CD8-positive, alpha-beta memory T cell (primary cell): Measurements from ENCODE around the gene INSL3. TPM values are rescaled to one million over a fixed set of nuclear protein-coding genes. Genes with fewer than 3 reads are reported as not detected.
"Not testable (repeated sequence)": the region's sequence is repeated elsewhere in the genome, so short reads cannot be mapped to it uniquely, and the experiment has no call there.

Source experiments
- CTCF ChIA-PET: fragments of 350-600 bp; sonication (Branson Sonifier 250); formaldehyde crosslinking; loops from one replicate; lab custom pipeline; 2021; ENCODE audit warnings: antibody characterized with exemption; lab: Charles Lee
- POLR2A ChIA-PET: fragments of 350-600 bp; sonication (Branson Sonifier 250); formaldehyde crosslinking; loops from one replicate; lab custom pipeline; 2021; ENCODE audit warnings: antibody characterized with exemption; lab: Charles Lee
- DNase-seq, 5 donors: peaks; one replicate each; pipeline versions ENCODE4 v3.0.0 to v3.0.0-alpha.2; 2020 to 2022; ENCODE audit warnings: mixed read lengths in 1 of 5
- H3K27ac ChIP-seq: one replicate; pipeline ENCODE4 v1.7.0; 2013; ENCODE audit warnings: low read depth, mild to moderate bottlenecking, low read length, moderate library complexity
- H3K27me3 ChIP-seq: 2 replicates; pipeline ENCODE4 v1.7.0; 2013; ENCODE audit warnings: low read length, mild to moderate bottlenecking; ENCODE audit not compliant: insufficient read depth, poor library complexity, severe bottlenecking
- H3K36me3 ChIP-seq: 2 replicates; pipeline ENCODE4 v1.7.0; 2013; ENCODE audit warnings: mild to moderate bottlenecking, low read length, moderate library complexity; ENCODE audit not compliant: insufficient read depth
- H3K4me1 ChIP-seq: 2 replicates; pipeline ENCODE4 v1.7.0; 2013; ENCODE audit warnings: mild to moderate bottlenecking, low read length, moderate library complexity; ENCODE audit not compliant: insufficient read depth
- H3K4me3 ChIP-seq: 2 replicates; pipeline ENCODE4 v1.7.0; 2013; ENCODE audit warnings: mild to moderate bottlenecking, low read length
- H3K9me3 ChIP-seq: 2 replicates; pipeline ENCODE4 v1.7.0; 2013; ENCODE audit warnings: mild to moderate bottlenecking, low read length
- H3K27ac Mint-ChIP-seq, 8 donors: one replicate each; pipeline ENCODE4 v1.8.0; 2020 to 2021; ENCODE audit warnings: mixed read lengths in 8 of 8, mild to moderate bottlenecking in 6 of 8, inconsistent platforms in 3 of 8, moderate library complexity in 3 of 8
- H3K27me3 Mint-ChIP-seq, 2 donors: one replicate each; pipeline ENCODE4 v1.8.0; 2020 to 2021; ENCODE audit warnings: mixed read lengths in 2 of 2, mild to moderate bottlenecking in 1 of 2, moderate library complexity in 1 of 2
- H3K36me3 Mint-ChIP-seq, 3 donors: one replicate each; pipeline ENCODE4 v1.8.0; 2020 to 2021; ENCODE audit warnings: mixed read lengths in 3 of 3, inconsistent platforms in 1 of 3, mild to moderate bottlenecking in 1 of 3
- H3K4me1 Mint-ChIP-seq, 3 donors: one replicate each; pipeline ENCODE4 v1.8.0; 2020 to 2021; ENCODE audit warnings: mixed read lengths in 3 of 3, inconsistent platforms in 1 of 3, mild to moderate bottlenecking in 1 of 3
- H3K4me3 Mint-ChIP-seq, 7 donors: one replicate each; pipeline ENCODE4 v1.8.0; 2020 to 2021; ENCODE audit warnings: mixed read lengths in 7 of 7, mild to moderate bottlenecking in 6 of 7, moderate library complexity in 4 of 7, inconsistent platforms in 2 of 7
- H3K9me3 Mint-ChIP-seq, 5 donors: one replicate each; pipeline ENCODE4 v1.8.0; 2020 to 2022; ENCODE audit warnings: mixed read lengths in 5 of 5, mild to moderate bottlenecking in 3 of 5, moderate library complexity in 2 of 5, inconsistent platforms in 1 of 5
- polyA plus RNA-seq: library from polyadenylated mRNA; unstranded; fragments of 300-500 nt; fragmentation: Illumina TruSeq; gene quantifications from one replicate; pipeline ENCODE4 v1.2.3, GENCODE V29; 2021
- total RNA-seq, 2 experiments: library from RNA; stranded (reverse); gene quantifications; one replicate each; pipeline ENCODE4 v1.2.3, GENCODE V29; 2021

Gene INSL3
- total and polyA plus RNA-seq, 3 experiments from 2014 or later: 1.8 to 2.9 (median 2.6) TPM

DNA sequence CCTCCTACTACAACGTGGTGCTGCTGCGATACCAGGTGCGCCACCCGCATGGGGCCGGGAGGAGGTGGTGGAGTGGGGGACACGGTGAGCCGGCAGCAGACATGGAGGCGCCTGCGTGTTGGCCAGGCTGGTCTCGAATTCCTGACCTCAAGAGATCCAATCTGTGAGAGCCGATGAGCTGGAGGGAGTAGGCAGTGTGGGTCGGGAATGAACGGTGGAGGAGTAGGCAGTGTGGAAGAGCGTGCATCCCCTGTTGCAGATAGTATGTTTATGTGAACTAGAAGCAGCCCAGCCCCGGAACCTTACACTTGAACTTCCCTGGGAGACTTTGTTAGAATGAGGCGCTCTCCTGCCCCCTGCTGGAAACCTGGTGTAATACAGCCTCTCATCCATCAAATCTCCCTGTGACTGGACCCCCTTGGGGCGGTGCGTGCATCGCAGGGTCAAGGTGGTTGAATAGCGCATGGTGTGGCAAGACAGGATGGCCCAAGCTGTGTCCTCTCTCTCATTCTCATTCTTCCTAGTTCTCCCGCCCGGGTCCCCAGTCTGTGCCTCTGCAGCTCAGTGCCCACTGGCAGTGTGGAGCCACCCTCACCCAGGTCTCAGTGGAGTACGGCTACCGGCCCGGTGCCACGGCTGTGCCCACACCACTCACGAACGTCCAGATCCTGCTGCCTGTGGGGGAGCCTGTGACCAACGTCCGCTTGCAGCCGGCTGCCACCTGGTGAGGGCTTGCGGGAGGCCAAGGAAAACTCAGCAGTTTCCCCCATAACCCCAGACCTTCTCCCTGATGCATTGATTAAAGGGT lies 36.9 kb downstream of the INSL3 start:
- no peaks in the 10 kb centered on the region for H3K27me3 ChIP-seq
- H3K4me3 ChIP-seq: no peak overlapping the region
- no peaks in the 10 kb centered on the region for H3K9me3 ChIP-seq
- ChIA-PET POLR2A (no interaction called here), CTCF (interaction anchor here (0.7 to 4.2 kb wide), 20 partner anchors 10 to 288 kb away, joined by 3 to 21 read pairs (median 3); partner anchors contain the start of genes B3GNT3, FCHO1 and RPL18A)
- Mint-ChIP-seq H3K9me3 (no peaks in the 10 kb centered on the region), H3K4me1 (peaks cover 2 to 14% (median 10%) of the 10 kb centered on the region in 3 donors), H3K27ac (peak overlapping the region in 3 of 8 donors; percentile 44 to 68 (median 66)), H3K36me3 (peaks cover 12 to 62% (median 17%) of the 10 kb centered on the region in 3 donors), H3K27me3 (peaks cover 0 to 1% of the 10 kb centered on the region in 2 donors), H3K4me3 (no peak overlapping the region)
- DNase-seq: peak; percentile 51 to 79 (median 62)
- H3K4me1 ChIP-seq: peaks cover 8% of the 10 kb centered on the region
- no peak overlapping the region for H3K27ac ChIP-seq
- H3K36me3 ChIP-seq: peaks cover 15% of the 10 kb centered on the region

DNA sequence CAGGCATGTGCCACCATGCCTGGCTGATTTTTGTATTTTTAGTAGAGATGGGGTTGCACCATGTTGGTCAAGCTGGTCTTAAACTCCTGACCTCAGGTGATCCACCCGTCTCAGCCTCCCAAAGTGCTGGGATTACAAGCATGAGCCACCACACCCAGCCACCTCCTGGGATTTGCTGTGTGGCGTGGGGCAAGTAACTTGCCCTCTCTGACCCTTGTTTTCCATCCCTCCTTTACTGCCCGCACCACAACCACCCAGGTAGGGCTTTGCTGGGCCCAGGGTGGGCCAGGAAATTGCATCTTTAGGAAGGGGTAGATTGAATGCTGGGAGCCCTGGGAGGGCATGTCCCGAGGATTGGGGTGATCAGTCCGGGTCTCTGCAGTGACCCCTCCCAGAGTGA lies 37.6 kb downstream of the INSL3 start:
- peaks cover 9 to 56% (median 14%) of the 10 kb centered on the region in 3 donors for H3K36me3 Mint-ChIP-seq
- not testable (repeated sequence) for H3K9me3 Mint-ChIP-seq, H3K27me3 ChIP-seq, H3K9me3 ChIP-seq, H3K27ac ChIP-seq, H3K4me3 ChIP-seq, H3K4me1 ChIP-seq, H3K4me3 Mint-ChIP-seq, H3K27me3 Mint-ChIP-seq, H3K27ac Mint-ChIP-seq, H3K4me1 Mint-ChIP-seq, DNase-seq
- H3K36me3 ChIP-seq: peaks cover 15% of the 10 kb centered on the region
- ChIA-PET CTCF (interaction anchor here (0.7 to 4.2 kb wide), 17 partner anchors 9 to 287 kb away, joined by 3 to 21 read pairs (median 3); partner anchors contain the start of genes B3GNT3, FCHO1 and RPL18A), POLR2A (interaction anchor here (0.6 kb wide), 1 partner anchor 36 kb away, joined by 3 read pairs; no protein-coding TSS in a partner anchor)

DNA sequence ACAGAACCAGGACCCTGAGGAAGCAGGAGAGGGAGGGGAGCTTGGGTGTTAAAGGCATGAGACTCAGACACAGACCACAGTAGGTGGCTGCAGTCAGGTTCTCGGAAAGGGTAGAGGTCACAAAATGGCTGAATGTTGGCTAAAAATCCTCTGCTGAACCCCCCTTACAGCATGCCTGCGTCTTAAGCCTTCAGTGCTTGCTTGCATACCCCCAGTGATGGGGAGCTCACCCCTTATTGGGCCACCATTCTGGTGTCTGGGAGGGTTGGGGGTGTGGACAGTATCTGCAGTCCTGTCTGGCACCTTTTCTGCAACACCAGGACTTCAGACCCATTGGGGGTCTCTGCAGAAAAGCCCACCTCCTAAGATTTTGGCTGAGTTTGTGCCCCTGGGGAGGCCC lies 40.5 kb downstream of the INSL3 start:
- Histone ChIP-seq H3K4me1 (peaks cover 8% of the 10 kb centered on the region), H3K27ac (no peak overlapping the region), H3K36me3 (peaks cover 21% of the 10 kb centered on the region), H3K4me3 (no peak overlapping the region), H3K9me3 (no peaks in the 10 kb centered on the region), H3K27me3 (no peaks in the 10 kb centered on the region)
- Mint-ChIP-seq H3K36me3 (peaks cover 6 to 54% (median 13%) of the 10 kb centered on the region in 3 donors), H3K27me3 (peaks cover 0 to 1% of the 10 kb centered on the region in 2 donors), H3K4me3 (no peak overlapping the region), H3K9me3 (no peaks in the 10 kb centered on the region), H3K27ac (no peak overlapping the region), H3K4me1 (peaks cover 5 to 12% (median 7%) of the 10 kb centered on the region in 3 donors)
- DNase-seq: no peak
- ChIA-PET CTCF (no interaction called here), POLR2A (no interaction called here)

DNA sequence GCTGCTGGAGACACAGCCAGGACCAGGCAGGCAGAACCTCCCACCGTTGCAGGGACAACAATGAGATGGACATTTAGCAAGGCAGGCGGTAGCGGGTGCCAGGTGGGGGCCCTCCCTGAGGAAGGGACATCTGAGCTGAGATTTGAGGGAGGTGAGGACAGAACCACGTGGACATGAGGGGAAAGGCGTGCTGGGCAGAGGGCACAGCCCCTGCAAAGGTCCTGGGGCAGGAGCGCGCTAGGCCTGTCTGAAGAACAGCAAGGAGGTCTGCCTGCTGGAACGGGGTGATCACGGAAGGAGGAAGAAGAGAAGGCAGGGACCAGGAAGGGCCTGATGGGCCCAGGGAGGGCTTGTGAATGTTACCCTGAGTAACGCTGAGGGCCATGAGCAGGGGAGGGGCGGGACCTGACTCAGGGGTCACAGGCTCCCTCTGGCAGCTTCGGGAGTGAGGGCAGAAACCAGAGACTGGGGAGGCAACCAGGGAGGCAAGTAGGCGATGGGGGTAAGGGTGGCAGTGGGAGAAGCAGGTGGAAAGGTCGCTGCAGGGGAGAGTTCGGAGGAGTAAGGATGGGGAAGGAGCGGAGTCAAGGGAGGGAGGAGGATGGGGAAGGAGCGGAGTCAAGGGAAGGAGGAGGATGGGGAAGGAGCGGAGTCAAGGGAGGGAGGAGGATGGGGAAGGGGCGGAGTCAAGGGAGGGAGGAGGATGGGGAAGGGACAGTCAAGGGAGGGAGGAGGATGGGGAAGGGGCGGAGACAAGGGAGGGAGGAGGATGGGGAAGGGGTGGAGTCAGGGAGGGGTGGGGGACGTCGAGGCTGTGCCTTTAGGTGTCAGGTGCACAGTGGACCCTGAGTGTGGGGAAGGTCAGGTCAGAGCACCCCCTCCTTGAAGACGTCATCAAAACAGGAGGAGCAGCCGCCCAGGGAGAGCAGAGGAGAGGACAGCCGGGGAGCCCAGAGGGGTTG lies 42.1 kb downstream of the INSL3 start:
- Histone ChIP-seq H3K27me3 (no peaks in the 10 kb centered on the region), H3K4me1 (peaks cover 6% of the 10 kb centered on the region), H3K4me3 (no peak overlapping the region), H3K27ac (no peak overlapping the region), H3K36me3 (peaks cover 20% of the 10 kb centered on the region), H3K9me3 (no peaks in the 10 kb centered on the region)
- CTCF ChIA-PET: interaction anchor here (1.1 kb wide), 1 partner anchor 40 kb away, joined by 3 read pairs; no protein-coding TSS in a partner anchor
- peak overlapping the region in 2 of 8 donors; percentile 5 to 15 for H3K27ac Mint-ChIP-seq
- H3K4me1 Mint-ChIP-seq: peaks cover 3 to 13% (median 6%) of the 10 kb centered on the region in 3 donors
- no peak overlapping the region for H3K4me3 Mint-ChIP-seq
- POLR2A ChIA-PET: no interaction called here
- H3K9me3 Mint-ChIP-seq: no peaks in the 10 kb centered on the region
- peaks cover 2 to 62% (median 9%) of the 10 kb centered on the region in 3 donors for H3K36me3 Mint-ChIP-seq
- no peak for DNase-seq
- peaks cover 0 to 1% of the 10 kb centered on the region in 2 donors for H3K27me3 Mint-ChIP-seq

DNA sequence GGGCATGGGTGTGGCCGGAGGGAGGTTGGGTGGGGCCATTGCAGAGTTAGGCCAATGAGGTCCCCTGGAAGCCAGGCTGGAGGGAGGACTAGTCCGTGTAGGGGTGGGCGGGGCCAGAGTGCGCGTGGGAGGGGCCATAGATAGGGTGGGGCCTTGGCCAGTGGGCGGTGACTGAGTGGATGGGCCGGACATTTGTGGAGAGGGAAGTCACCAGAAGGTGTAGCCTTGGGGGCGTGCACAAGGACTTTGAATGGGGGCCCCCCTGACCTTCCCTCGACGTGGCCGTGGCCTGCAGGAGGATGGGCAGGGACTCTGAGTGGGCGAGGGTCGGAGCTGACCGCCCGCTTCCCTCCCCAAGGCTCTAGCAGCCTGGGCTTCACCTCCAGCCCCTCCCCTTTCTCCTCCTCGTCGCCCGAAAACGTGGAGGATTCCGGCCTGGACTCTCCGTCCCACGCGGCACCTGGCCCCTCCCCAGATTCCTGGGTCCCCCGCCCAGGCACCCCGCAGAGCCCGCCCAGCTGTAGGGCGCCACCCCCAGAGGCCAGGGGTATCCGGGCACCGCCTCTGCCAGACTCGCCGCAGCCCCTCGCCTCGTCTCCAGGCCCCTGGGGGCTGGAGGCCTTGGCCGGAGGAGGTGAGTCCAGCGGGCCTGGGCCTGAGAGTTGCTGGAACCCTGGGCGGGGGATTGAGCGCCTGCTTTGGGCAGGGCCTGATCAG lies 42.9 kb downstream of the INSL3 start:
- no peak overlapping the region for H3K27ac Mint-ChIP-seq
- H3K4me3 ChIP-seq: no peak overlapping the region
- H3K4me3 Mint-ChIP-seq: no peak overlapping the region
- H3K4me1 ChIP-seq: no peaks in the 10 kb centered on the region
- ChIA-PET CTCF (interaction anchor here (1.1 to 4.5 kb wide), 2 partner anchors 41 to 74 kb away, joined by 3 to 23 read pairs; no protein-coding TSS in a partner anchor), POLR2A (interaction anchor here (0.6 kb wide), 1 partner anchor 35 kb away, joined by 4 read pairs; no protein-coding TSS in a partner anchor)
- H3K36me3 ChIP-seq: peaks cover 13% of the 10 kb centered on the region
- no peak overlapping the region for H3K27ac ChIP-seq
- peaks cover 0 to 9% (median 5%) of the 10 kb centered on the region in 3 donors for H3K4me1 Mint-ChIP-seq
- DNase-seq: no peak
- no peaks in the 10 kb centered on the region for H3K9me3 Mint-ChIP-seq
- H3K27me3 Mint-ChIP-seq: peaks cover 0 to 1% of the 10 kb centered on the region in 2 donors
- H3K27me3 ChIP-seq: no peaks in the 10 kb centered on the region
- H3K9me3 ChIP-seq: no peaks in the 10 kb centered on the region
- peaks cover 2 to 60% (median 10%) of the 10 kb centered on the region in 3 donors for H3K36me3 Mint-ChIP-seq

DNA sequence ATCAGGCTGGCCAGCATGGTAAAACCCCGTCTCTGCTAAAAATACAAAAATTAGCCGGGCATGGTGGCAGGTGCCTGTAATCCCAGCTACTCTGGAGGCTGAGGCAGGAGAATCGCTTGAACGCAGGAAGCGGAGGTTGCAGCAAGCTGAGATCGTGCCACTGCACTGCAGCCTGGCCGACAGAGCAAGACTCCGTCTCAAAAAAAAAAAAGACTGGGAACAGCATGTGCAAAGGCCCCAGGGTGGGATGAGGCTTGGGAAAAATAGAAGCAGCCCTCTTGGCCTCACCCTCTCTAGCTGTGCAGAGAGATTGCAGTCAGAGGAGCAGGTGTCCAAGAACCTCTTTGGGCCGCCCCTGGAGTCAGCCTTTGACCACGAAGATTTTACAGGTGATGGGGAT lies 43.5 kb downstream of the INSL3 start:
- H3K27me3 Mint-ChIP-seq, H3K27ac Mint-ChIP-seq, H3K4me3 ChIP-seq, DNase-seq, H3K4me3 Mint-ChIP-seq, H3K27me3 ChIP-seq, H3K9me3 Mint-ChIP-seq, H3K4me1 Mint-ChIP-seq, H3K27ac ChIP-seq, POLR2A ChIA-PET, H3K9me3 ChIP-seq, H3K4me1 ChIP-seq: not testable (repeated sequence)
- CTCF ChIA-PET: interaction anchor here (1.1 to 4.5 kb wide), 2 partner anchors 42 to 74 kb away, joined by 3 to 23 read pairs; no protein-coding TSS in a partner anchor
- peaks cover 13% of the 10 kb centered on the region for H3K36me3 ChIP-seq
- H3K36me3 Mint-ChIP-seq: peaks cover 4 to 61% (median 14%) of the 10 kb centered on the region in 3 donors
